Endothelial cell of umbilical vein (primary cell): ENCODE measurements around the gene TTC29. TPM values are rescaled to one million over a fixed set of nuclear protein-coding genes. Genes with fewer than 3 reads are reported as not detected.

Source experiments
- BruUV-seq: library from RNA; stranded (reverse); fragments of 400-500 nt; replicated peaks from 2 replicates; lab custom pipeline; 2021; lab: Mats Ljungman, UMichigan
- CTCF ChIA-PET: fragments of 300-600, 350-600 bp; sonication (Branson Sonifier 250); formaldehyde crosslinking; loops from one replicate; lab custom pipeline; 2021; ENCODE audit warnings: antibody characterized with exemption, inconsistent platforms; lab: Charles Lee
- POLR2A ChIA-PET: fragments of 300-600, 350-600 bp; sonication (Branson Sonifier 250); formaldehyde crosslinking; loops from one replicate; lab custom pipeline; 2021; ENCODE audit warnings: antibody characterized with exemption, inconsistent platforms; lab: Charles Lee
- DNase-seq: peaks from one replicate; pipeline ENCODE4 v3.0.0-alpha.2; 2011; ENCODE audit warnings: low read depth, low spot score
- FAIRE-seq: peaks from 2 replicates; lab custom pipeline; 2011; peaks lifted over from hg19 to GRCh38; lab: Jason Lieb, UNC
- H2AFZ ChIP-seq: 2 replicates; pipeline ENCODE4 v1.6.0; 2012; ENCODE audit warnings: low read depth, low read length, control low read depth, inconsistent platforms
- H3K27ac ChIP-seq: 2 replicates; pipeline ENCODE4 v1.5.1; 2011; ENCODE audit warnings: low read depth, mild to moderate bottlenecking, control low read depth, low read length, moderate library complexity; ENCODE audit not compliant: insufficient read depth
- H3K27me3 ChIP-seq, 2 experiments: 2 replicates each; pipeline versions ENCODE4 v1.6.0 to v1.6.1; 2011; ENCODE audit warnings: low read length in 2 of 2, mixed read lengths in 1 of 2; ENCODE audit not compliant: control insufficient read depth in 2 of 2, insufficient read depth in 2 of 2
- H3K36me3 ChIP-seq, 2 experiments: 2 replicates in 1 of 2; 3 replicates in 1 of 2; pipeline ENCODE4 v1.5.1; 2011; ENCODE audit warnings: low read length in 2 of 2, mild to moderate bottlenecking in 1 of 2, moderate library complexity in 1 of 2; ENCODE audit not compliant: control insufficient read depth in 2 of 2, insufficient read depth in 2 of 2; ENCODE audit errors: extremely low read depth in 1 of 2
- H3K4me1 ChIP-seq: 3 replicates; pipeline ENCODE4 v1.5.1; 2011; ENCODE audit warnings: mild to moderate bottlenecking, low read length; ENCODE audit not compliant: control insufficient read depth, insufficient read depth; ENCODE audit errors: extremely low read depth
- H3K4me2 ChIP-seq: 2 replicates; pipeline ENCODE4 v1.6.1; 2011; ENCODE audit warnings: low read length, control low read depth, mixed read lengths; ENCODE audit not compliant: insufficient read depth
- H3K4me3 ChIP-seq, 3 experiments: fragments of 200-600 bp in 1 of 3; sonication (generic), shearing (Covaris generic) in 1 of 3; replicated peaks in 1 of 3; 2 replicates each; pipeline ENCODE4 v1.5.1; 2011 to 2016; ENCODE audit warnings: control low read depth in 3 of 3, low read length in 3 of 3, mild to moderate bottlenecking in 2 of 3, inconsistent platforms in 1 of 3, low read depth in 1 of 3, moderate library complexity in 1 of 3; ENCODE audit not compliant: insufficient read depth in 1 of 3
- H3K79me2 ChIP-seq: 2 replicates; pipeline ENCODE4 v1.6.0; 2012; ENCODE audit warnings: low read length, inconsistent platforms; ENCODE audit not compliant: control insufficient read depth, insufficient read depth
- H3K9ac ChIP-seq: replicated peaks from 2 replicates; pipeline ENCODE3; 2011; ENCODE audit warnings: low read length, control low read depth; ENCODE audit not compliant: insufficient read depth; ENCODE audit errors: extremely low read depth
- H3K9me1 ChIP-seq: replicated peaks from 3 replicates; pipeline ENCODE4 v1.6.0; 2011; ENCODE audit warnings: mild to moderate bottlenecking, low read length; ENCODE audit not compliant: control insufficient read depth, insufficient read depth; ENCODE audit errors: extremely low read depth
- H3K9me3 ChIP-seq: replicated peaks from 2 replicates; pipeline ENCODE4 v1.5.1; 2012; ENCODE audit warnings: low read length, inconsistent platforms; ENCODE audit not compliant: control insufficient read depth, insufficient read depth
- H4K20me1 ChIP-seq: replicated peaks from 2 replicates; pipeline ENCODE3; 2011; ENCODE audit warnings: mild to moderate bottlenecking, low read length; ENCODE audit not compliant: control insufficient read depth, insufficient read depth; ENCODE audit errors: extremely low read depth
- CTCF ChIP-seq, 2 donors: IDR thresholded peaks; 1 replicate in 1 of 2; 2 replicates in 1 of 2; pipeline ENCODE4 v1.5.1; 2011; ENCODE audit warnings: low read length in 2 of 2, mild to moderate bottlenecking in 2 of 2, moderate library complexity in 2 of 2, control low read depth in 1 of 2, inconsistent platforms in 1 of 2, low read depth in 1 of 2; ENCODE audit not compliant: insufficient read depth in 1 of 2; ENCODE audit errors: extremely low read depth in 1 of 2
- EZH2 ChIP-seq: IDR thresholded peaks from 2 replicates; pipeline ENCODE4 v1.6.1; 2012; ENCODE audit warnings: borderline replicate concordance, low read depth, mild to moderate bottlenecking, moderate library complexity, low read length, inconsistent platforms; ENCODE audit not compliant: severe bottlenecking
- FOS ChIP-seq: IDR thresholded peaks from 2 replicates; pipeline ENCODE4 v1.6.1; 2011; ENCODE audit warnings: mild to moderate bottlenecking, low read length, moderate library complexity, borderline replicate concordance; ENCODE audit not compliant: insufficient read depth
- GATA2 ChIP-seq: IDR thresholded peaks from 2 replicates; pipeline ENCODE4 v1.7.0; 2011; ENCODE audit warnings: low read depth, mild to moderate bottlenecking, moderate library complexity, mixed read lengths, low read length; ENCODE audit not compliant: insufficient read length, insufficient read depth
- JUN ChIP-seq: IDR thresholded peaks from 2 replicates; pipeline ENCODE4 v1.6.1; 2011; ENCODE audit warnings: borderline replicate concordance, low read depth; ENCODE audit not compliant: insufficient read length, insufficient read depth
- MYC ChIP-seq: IDR thresholded peaks from one replicate; pipeline ENCODE4 v1.6.1; 2011; ENCODE audit warnings: mild to moderate bottlenecking, low read depth, low read length
- POLR2A ChIP-seq: IDR thresholded peaks from 2 replicates; pipeline ENCODE4 v1.6.1; 2012; ENCODE audit warnings: low read depth, mild to moderate bottlenecking, control low read depth, low read length
- POLR2AphosphoS5 ChIP-seq: IDR thresholded peaks from 2 replicates; pipeline ENCODE4 v1.6.1; 2012; ENCODE audit warnings: low read depth, mild to moderate bottlenecking, control low read depth, low read length, moderate library complexity; ENCODE audit not compliant: insufficient read depth
- dilution Hi-C: fragments of 300-500 bp; cut with MboI; formaldehyde crosslinking; loops from one replicate; pipeline ENCODE4 v1.15.0; 2019; ENCODE audit warnings: low sequenced_read_pairs; ENCODE audit not compliant: extremely low pct_ligation_motif_present
- intact Hi-C: fragments of 100-400 bp; cut with micrococcal nuclease; formaldehyde crosslinking; loops from one replicate; pipeline ENCODE4 v1.10.0; 2022
- polyA plus RNA-seq, 4 experiments: library from polyadenylated mRNA; depleted of rRNA in 3 of 4; stranded (reverse) in 3 of 4; unstranded in 1 of 4; fragments of >200 nt; gene quantifications; 2 replicates each; pipeline versions ENCODE4 v1.2.1 to v1.2.3, GENCODE V29; 2011 to 2012; ENCODE audit warnings: missing spikeins in 1 of 4
- total RNA-seq: library from RNA; stranded (reverse); gene quantifications from 2 replicates; pipeline ENCODE4 v1.2.3, GENCODE V29; 2021

The TTC29 gene
- total and polyA plus RNA-seq, 2 donors (not counting 3 experiments of a cell fraction or from before 2014, with no cell fraction given), result not detected

GRCh38 chr4:146981651-146982050, 36.0 kb upstream of the TTC29 start:
- no peak overlapping the region for H3K27ac ChIP-seq
- H3K79me2 ChIP-seq, result no peaks in the 10 kb centered on the region
- BruUV-seq, result no TSS peak
- H3K9ac ChIP-seq, result no peak overlapping the region
- intact Hi-C loops (no loop called here), dilution Hi-C loops (no loop called here)
- H3K9me1 ChIP-seq, result no peaks in the 10 kb centered on the region
- H3K4me2 ChIP-seq, result no peak overlapping the region
- no peaks in the 10 kb centered on the region for H3K36me3 ChIP-seq
- no peaks in the 10 kb centered on the region for H3K9me3 ChIP-seq
- FAIRE-seq, result no peak
- H2AFZ ChIP-seq, result no peak overlapping the region
- peaks cover 1% of the 10 kb centered on the region for H3K4me1 ChIP-seq
- H4K20me1 ChIP-seq, result no peaks in the 10 kb centered on the region
- ChIA-PET CTCF (no interaction called here), POLR2A (no interaction called here)
- peaks cover 0 to 6% of the 10 kb centered on the region in 2 experiments for H3K27me3 ChIP-seq
- TF ChIP-seq POLR2A, result no peak
- no peak for TF ChIP-seq EZH2
- no peak for TF ChIP-seq CTCF (IDR thresholded peaks at IDR 0.05; ENCODE audit: extremely low read depth in 1 of 2, insufficient read depth in 1 of 2, low read depth in 1 of 2, low read length in 2 of 2)
- TF ChIP-seq FOS, result no peak
- no peak for TF ChIP-seq MYC
- TF ChIP-seq POLR2AphosphoS5, result no peak
- no peak for TF ChIP-seq JUN
- no peak for TF ChIP-seq GATA2
- no peak overlapping the region for H3K4me3 ChIP-seq
- no peak for DNase-seq
